Neural progenitor cell (in vitro differentiated cells): ENCODE data around the gene REXO5. TPM values are rescaled to one million over a fixed set of nuclear protein-coding genes. Genes with fewer than 3 reads are reported as not detected.

Source experiments
- DNase-seq: peaks from one replicate; pipeline ENCODE4 v3.0.0-alpha.2; 2016; ENCODE audit warnings: low spot score
- H2AFZ ChIP-seq: fragments of 200-600 bp; sonication (generic); replicated peaks from 2 replicates; pipeline ENCODE4 v1.6.1; 2016; ENCODE audit warnings: antibody characterized with exemption
- H3F3A ChIP-seq: fragments of 200-600 bp; sonication (generic); 2 replicates; pipeline ENCODE4 v1.6.1; 2016; ENCODE audit warnings: antibody characterized with exemption, low read depth
- H3K27ac ChIP-seq: fragments of 200-600 bp; sonication (generic); 2 replicates; pipeline ENCODE4 v1.5.1; 2016; ENCODE audit warnings: mild to moderate bottlenecking
- H3K27me3 ChIP-seq: fragments of 200-600 bp; sonication (generic); 2 replicates; pipeline ENCODE4 v1.6.1; 2016; ENCODE audit warnings: mild to moderate bottlenecking, moderate library complexity
- H3K36me3 ChIP-seq: fragments of 200-600 bp; sonication (generic); 2 replicates; pipeline ENCODE4 v1.5.1; 2016
- H3K4me1 ChIP-seq: fragments of 200-600 bp; sonication (generic); 2 replicates; pipeline ENCODE4 v1.6.1; 2016; ENCODE audit warnings: mixed run types
- H3K4me2 ChIP-seq: fragments of 200-600 bp; sonication (generic); 2 replicates; pipeline ENCODE4 v1.6.1; 2016
- H3K4me3 ChIP-seq: fragments of 200-600 bp; sonication (generic); 2 replicates; pipeline ENCODE4 v1.5.1; 2016
- H3K79me2 ChIP-seq: fragments of 200-600 bp; sonication (generic); 2 replicates; pipeline ENCODE4 v1.6.1; 2016; ENCODE audit warnings: low read depth
- H3K9ac ChIP-seq: fragments of 200-600 bp; sonication (generic); 2 replicates; pipeline ENCODE4 v1.6.1; 2016
- H3K9me3 ChIP-seq: fragments of 200-600 bp; sonication (generic); 2 replicates; pipeline ENCODE4 v1.5.1; 2016; ENCODE audit warnings: low read depth
- H4K20me1 ChIP-seq: fragments of 200-600 bp; sonication (generic); 2 replicates; pipeline ENCODE4 v1.6.1; 2016; ENCODE audit warnings: low read depth
- H3K27ac Mint-ChIP-seq: 3 replicates; pipeline ENCODE4 v1.8.0; 2021; ENCODE audit warnings: mixed read lengths
- H3K27me3 Mint-ChIP-seq: 2 replicates; pipeline ENCODE4 v1.8.0; 2022; ENCODE audit warnings: low read depth, mild to moderate bottlenecking, inconsistent platforms, moderate library complexity, mixed read lengths; ENCODE audit not compliant: insufficient read depth
- H3K36me3 Mint-ChIP-seq: 3 replicates; pipeline ENCODE4 v1.8.0; 2021; ENCODE audit warnings: mixed read lengths
- H3K4me1 Mint-ChIP-seq: 3 replicates; pipeline ENCODE4 v1.8.0; 2021; ENCODE audit warnings: mixed read lengths
- H3K4me3 Mint-ChIP-seq: 3 replicates; pipeline ENCODE4 v1.8.0; 2021; ENCODE audit warnings: mild to moderate bottlenecking, moderate library complexity, mixed read lengths
- H3K9me3 Mint-ChIP-seq: 3 replicates; pipeline ENCODE4 v1.8.0; 2020; ENCODE audit warnings: mixed read lengths
- CTCF ChIP-seq: fragments of 200-600 bp; sonication (generic); IDR thresholded peaks from 2 replicates; pipeline ENCODE4 v1.5.1; 2017; ENCODE audit warnings: antibody characterized with exemption, mild to moderate bottlenecking
- EZH2 ChIP-seq: fragments of 200-600 bp; sonication (generic); IDR thresholded peaks from 2 replicates; pipeline ENCODE4 v1.6.1; 2017; ENCODE audit warnings: antibody characterized with exemption, mild to moderate bottlenecking, moderate library complexity
- EZH2phosphoT487 ChIP-seq: fragments of 200-600 bp; sonication (generic); IDR thresholded peaks from 2 replicates; pipeline ENCODE4 v1.6.1; 2017; ENCODE audit warnings: antibody characterized with exemption
- total RNA-seq: library from RNA; depleted of rRNA; stranded (reverse); fragments of >200 nt; gene quantifications from 2 replicates; pipeline ENCODE4 v1.2.3, GENCODE V29; 2015; ENCODE audit warnings: low replicate concordance

Gene REXO5
- total RNA-seq, 1 donor from 2014 or later = 13.1 TPM

GRCh38 chr16:20880867-20881502, 74.7 kb downstream of the REXO5 start:
- no peaks in the 10 kb centered on the region for H3K27me3 ChIP-seq
- DNase-seq = no peak
- peaks cover 9% of the 10 kb centered on the region for H4K20me1 ChIP-seq
- no peaks in the 10 kb centered on the region for H3F3A ChIP-seq
- H3K27ac ChIP-seq = no peak overlapping the region
- TF ChIP-seq EZH2phosphoT487 = no peak
- no peak for TF ChIP-seq CTCF
- no peak for TF ChIP-seq EZH2
- no peaks in the 10 kb centered on the region for H3K9me3 Mint-ChIP-seq
- no peak overlapping the region for H2AFZ ChIP-seq
- peaks cover 16% of the 10 kb centered on the region for H3K4me1 Mint-ChIP-seq
- peaks cover 83% of the 10 kb centered on the region for H3K79me2 ChIP-seq
- H3K27ac Mint-ChIP-seq = no peak overlapping the region
- H3K36me3 Mint-ChIP-seq = peaks cover 8% of the 10 kb centered on the region
- no peaks in the 10 kb centered on the region for H3K27me3 Mint-ChIP-seq
- no peak overlapping the region for H3K9ac ChIP-seq
- no peak overlapping the region for H3K4me3 ChIP-seq
- no peak overlapping the region for H3K4me3 Mint-ChIP-seq
- H3K36me3 ChIP-seq = no peaks in the 10 kb centered on the region
- no peak overlapping the region for H3K4me2 ChIP-seq
- peaks cover 6% of the 10 kb centered on the region for H3K4me1 ChIP-seq
- no peaks in the 10 kb centered on the region for H3K9me3 ChIP-seq

- no peak overlapping the region for H3K27ac ChIP-seq
- peaks cover 9% of the 10 kb centered on the region for H4K20me1 ChIP-seq
- H2AFZ ChIP-seq = no peak overlapping the region
- no peaks in the 10 kb centered on the region for H3K27me3 ChIP-seq
- H3K4me2 ChIP-seq = no peak overlapping the region
- no peaks in the 10 kb centered on the region for H3K9me3 ChIP-seq
- peaks cover 83% of the 10 kb centered on the region for H3K79me2 ChIP-seq
- H3K9ac ChIP-seq = no peak overlapping the region
- DNase-seq = no peak
- TF ChIP-seq CTCF (no peak), EZH2 (no peak), EZH2phosphoT487 (no peak)
- H3K4me3 ChIP-seq = no peak overlapping the region
- peaks cover 16% of the 10 kb centered on the region for H3K4me1 Mint-ChIP-seq
- H3K36me3 Mint-ChIP-seq = peaks cover 8% of the 10 kb centered on the region
- no peaks in the 10 kb centered on the region for H3K27me3 Mint-ChIP-seq
- no peaks in the 10 kb centered on the region for H3F3A ChIP-seq
- peaks cover 11% of the 10 kb centered on the region for H3K4me1 ChIP-seq
- H3K4me3 Mint-ChIP-seq = no peak overlapping the region
- no peaks in the 10 kb centered on the region for H3K36me3 ChIP-seq
- no peaks in the 10 kb centered on the region for H3K9me3 Mint-ChIP-seq
- H3K27ac Mint-ChIP-seq = no peak overlapping the region
Observed at GRCh38 chr16:20881503-20881878, 75.2 kb downstream of the REXO5 start.

- Histone ChIP-seq H3K27ac (no peak overlapping the region), H2AFZ (no peak overlapping the region), H3K9ac (no peak overlapping the region), H3K4me1 (peaks cover 13% of the 10 kb centered on the region), H3K79me2 (peaks cover 84% of the 10 kb centered on the region), H3K9me3 (no peaks in the 10 kb centered on the region), H3F3A (no peaks in the 10 kb centered on the region), H3K4me3 (no peak overlapping the region), H4K20me1 (peaks cover 9% of the 10 kb centered on the region), H3K4me2 (no peak overlapping the region), H3K27me3 (no peaks in the 10 kb centered on the region), H3K36me3 (no peaks in the 10 kb centered on the region)
- Mint-ChIP-seq H3K27ac (no peak overlapping the region), H3K9me3 (no peaks in the 10 kb centered on the region), H3K4me3 (no peak overlapping the region), H3K27me3 (no peaks in the 10 kb centered on the region), H3K4me1 (peaks cover 10% of the 10 kb centered on the region), H3K36me3 (peaks cover 8% of the 10 kb centered on the region)
- TF ChIP-seq EZH2 = no peak
- no peak for TF ChIP-seq CTCF
- TF ChIP-seq EZH2phosphoT487 = no peak
- DNase-seq = no peak
Observed at GRCh38 chr16:20883554-20884239, 77.4 kb downstream of the REXO5 start.
